Subcutaneous adipose tissue (tissue), 4 donors: ENCODE results near the gene ETV3L. TPM values are rescaled to one million over a fixed set of nuclear protein-coding genes. Genes with fewer than 3 reads are reported as not detected.

Source experiments
- CTCF ChIP-seq: fragments of 450-650 bp; IDR thresholded peaks from one replicate; pipeline ENCODE4 v1.5.1; 2016; ENCODE audit warnings: low read depth, mild to moderate bottlenecking, control low read depth, antibody characterized with exemption, moderate library complexity
- total RNA-seq, 4 donors: library from RNA; depleted of rRNA; stranded (reverse); fragments of >200 nt; gene quantifications; one replicate each; pipeline ENCODE4 v1.1.0, GENCODE V29; 2016

ETV3L gene
- total RNA-seq, 4 donors from 2014 or later: not detected

GRCh38 chr1:157137046-157137407 is 37.4 kb upstream of the ETV3L start:
- no peak for TF ChIP-seq CTCF

GRCh38 chr1:157136133-157136532 is 36.5 kb upstream of the ETV3L start:
- no peak for TF ChIP-seq CTCF

- no peak for TF ChIP-seq CTCF
Observed at GRCh38 chr1:157135646-157136045, 36.0 kb upstream of the ETV3L start.

- TF ChIP-seq CTCF: no peak
Observed at GRCh38 chr1:157135070-157135469, 35.5 kb upstream of the ETV3L start.

GRCh38 chr1:157134442-157134841 is 34.8 kb upstream of the ETV3L start:
- TF ChIP-seq CTCF: no peak

- no peak for TF ChIP-seq CTCF
Observed at GRCh38 chr1:157133426-157133825, 33.8 kb upstream of the ETV3L start.

GRCh38 chr1:157132616-157133167 is 33.1 kb upstream of the ETV3L start:
- no peak for TF ChIP-seq CTCF
